Measurements from ENCODE around the gene MARCHF9.

DNA sequence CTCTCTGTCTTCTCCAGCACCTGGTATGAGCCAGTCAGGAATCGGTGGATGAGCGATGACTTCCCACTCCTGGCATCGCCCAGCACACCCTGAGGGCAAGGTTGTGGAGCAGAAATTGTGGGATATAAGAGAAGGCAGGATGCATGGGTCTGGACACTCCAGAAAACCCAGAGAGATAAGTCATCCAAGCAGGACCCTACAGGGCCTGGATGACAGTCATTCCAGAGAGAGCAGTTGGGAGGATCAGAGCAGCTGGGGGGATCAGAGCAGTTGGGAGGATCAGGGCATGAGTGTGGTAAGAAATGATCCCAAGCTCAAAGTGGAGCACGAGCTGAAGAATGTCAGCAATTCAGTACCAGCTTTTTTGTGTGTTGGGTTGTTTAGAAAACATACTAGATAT, 20.3 kb upstream of the MARCHF9 start:
- no peak for TF ChIP-seq POLR2A (IDR thresholded peaks at IDR 0.05)
- TF ChIP-seq, protein P1, sequence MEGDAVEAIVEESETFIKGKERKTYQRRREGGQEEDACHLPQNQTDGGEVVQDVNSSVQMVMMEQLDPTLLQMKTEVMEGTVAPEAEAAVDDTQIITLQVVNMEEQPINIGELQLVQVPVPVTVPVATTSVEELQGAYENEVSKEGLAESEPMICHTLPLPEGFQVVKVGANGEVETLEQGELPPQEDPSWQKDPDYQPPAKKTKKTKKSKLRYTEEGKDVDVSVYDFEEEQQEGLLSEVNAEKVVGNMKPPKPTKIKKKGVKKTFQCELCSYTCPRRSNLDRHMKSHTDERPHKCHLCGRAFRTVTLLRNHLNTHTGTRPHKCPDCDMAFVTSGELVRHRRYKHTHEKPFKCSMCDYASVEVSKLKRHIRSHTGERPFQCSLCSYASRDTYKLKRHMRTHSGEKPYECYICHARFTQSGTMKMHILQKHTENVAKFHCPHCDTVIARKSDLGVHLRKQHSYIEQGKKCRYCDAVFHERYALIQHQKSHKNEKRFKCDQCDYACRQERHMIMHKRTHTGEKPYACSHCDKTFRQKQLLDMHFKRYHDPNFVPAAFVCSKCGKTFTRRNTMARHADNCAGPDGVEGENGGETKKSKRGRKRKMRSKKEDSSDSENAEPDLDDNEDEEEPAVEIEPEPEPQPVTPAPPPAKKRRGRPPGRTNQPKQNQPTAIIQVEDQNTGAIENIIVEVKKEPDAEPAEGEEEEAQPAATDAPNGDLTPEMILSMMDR (IDR thresholded peaks at IDR 0.05) = no peak

Measured in lower leg skin (tissue), 3 donors.